ENCODE measurements around the gene DNAH8.

DNAH8 gene

DNA sequence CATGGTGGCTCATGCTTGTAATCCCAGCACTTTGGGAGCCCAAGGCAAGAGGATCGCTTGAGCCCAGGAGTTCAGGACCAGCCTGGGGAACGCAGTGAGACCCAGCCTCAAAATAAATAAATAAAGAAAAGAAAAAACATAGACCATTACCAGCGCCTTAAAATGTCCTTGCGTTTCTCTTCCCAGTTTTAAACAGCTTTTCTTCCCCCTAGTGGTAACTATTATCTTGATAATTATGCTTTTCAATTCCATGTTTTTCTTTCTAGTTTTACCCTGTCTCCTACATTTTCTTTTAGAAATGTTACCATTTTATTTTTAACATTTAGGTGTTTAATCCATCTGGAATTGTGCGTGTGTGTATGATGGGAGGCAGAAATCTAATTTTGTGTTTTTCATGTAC, 24.4 kb downstream of the DNAH8 start:
- Histone ChIP-seq H3K4me1 (no peaks in the 10 kb centered on the region), H3K36me3 (no peaks in the 10 kb centered on the region), H3K9me3 (no peaks in the 10 kb centered on the region), H3K27ac (no peak overlapping the region), H3K4me3 (no peak overlapping the region), H4K20me1 (no peaks in the 10 kb centered on the region), H3K9ac (no peak overlapping the region), H3K4me2 (no peak overlapping the region), H3K27me3 (no peaks in the 10 kb centered on the region)
- no peak for TF ChIP-seq Cebpa-rat (IDR thresholded peaks at IDR 0.05)

DNA sequence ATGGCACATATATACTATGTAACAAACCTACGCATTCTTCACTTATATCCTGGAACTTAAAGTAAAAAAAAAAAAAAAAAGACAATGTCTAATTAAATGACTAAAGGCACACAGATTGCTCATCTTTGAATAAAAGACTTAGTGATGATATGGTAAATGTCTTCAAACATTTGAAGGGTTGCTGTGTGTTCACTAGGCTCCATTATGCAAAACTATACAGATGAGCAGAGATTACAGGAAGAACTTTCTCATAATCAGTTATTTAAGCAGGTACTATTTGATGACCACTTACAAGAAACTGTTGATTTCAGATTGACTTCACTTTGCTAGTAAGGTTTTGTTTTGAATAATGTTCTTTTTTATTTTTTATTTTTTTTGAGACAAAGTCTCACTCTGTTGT, 34.4 kb downstream of the DNAH8 start:
- no peaks in the 10 kb centered on the region for H3K36me3 ChIP-seq
- H3K4me3 ChIP-seq, result no peak overlapping the region
- no peaks in the 10 kb centered on the region for H3K4me1 ChIP-seq
- H4K20me1 ChIP-seq, result no peaks in the 10 kb centered on the region
- no peak for TF ChIP-seq Cebpa-rat (IDR thresholded peaks at IDR 0.05)
- no peak overlapping the region for H3K4me2 ChIP-seq
- no peak overlapping the region for H3K27ac ChIP-seq
- no peaks in the 10 kb centered on the region for H3K9me3 ChIP-seq
- no peaks in the 10 kb centered on the region for H3K27me3 ChIP-seq
- no peak overlapping the region for H3K9ac ChIP-seq

DNA sequence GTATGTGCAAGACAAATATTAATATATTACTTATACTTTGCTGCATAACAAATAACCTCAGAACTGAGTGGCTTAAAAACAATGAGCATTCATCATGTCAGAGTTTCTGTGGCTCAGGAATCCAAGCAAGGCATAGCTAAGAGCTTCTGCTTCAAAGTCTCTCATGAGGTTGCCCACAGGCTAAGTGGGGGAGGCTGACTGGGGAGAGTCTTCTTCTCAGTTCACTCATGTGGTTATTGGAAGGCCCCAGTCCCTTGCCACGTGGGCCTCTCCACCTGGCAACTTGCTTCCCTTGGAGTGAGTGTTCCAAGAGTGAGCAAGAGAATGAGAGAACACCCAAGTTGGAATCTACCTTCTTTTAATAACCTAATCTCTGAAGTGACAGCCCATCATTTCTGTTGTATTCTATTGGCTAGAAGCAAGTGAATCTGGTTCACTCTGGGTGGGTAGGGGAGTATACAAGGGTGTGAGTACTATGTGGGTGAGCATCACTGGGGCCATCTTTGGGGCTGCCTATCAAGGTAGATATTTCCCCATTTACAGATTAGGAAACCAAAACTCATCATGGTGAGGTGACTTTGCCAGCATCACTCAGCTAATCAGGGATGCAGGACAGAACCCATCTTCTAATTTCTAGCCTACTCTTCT, 36.0 kb downstream of the DNAH8 start:
- no peaks in the 10 kb centered on the region for H3K9me3 ChIP-seq
- H3K4me3 ChIP-seq, result no peak overlapping the region
- no peaks in the 10 kb centered on the region for H3K4me1 ChIP-seq
- no peak for TF ChIP-seq Cebpa-rat (IDR thresholded peaks at IDR 0.05)
- no peaks in the 10 kb centered on the region for H3K36me3 ChIP-seq
- H3K27me3 ChIP-seq, result no peaks in the 10 kb centered on the region
- H4K20me1 ChIP-seq, result no peaks in the 10 kb centered on the region
- H3K9ac ChIP-seq, result no peak overlapping the region
- no peak overlapping the region for H3K27ac ChIP-seq
- no peak overlapping the region for H3K4me2 ChIP-seq

DNA sequence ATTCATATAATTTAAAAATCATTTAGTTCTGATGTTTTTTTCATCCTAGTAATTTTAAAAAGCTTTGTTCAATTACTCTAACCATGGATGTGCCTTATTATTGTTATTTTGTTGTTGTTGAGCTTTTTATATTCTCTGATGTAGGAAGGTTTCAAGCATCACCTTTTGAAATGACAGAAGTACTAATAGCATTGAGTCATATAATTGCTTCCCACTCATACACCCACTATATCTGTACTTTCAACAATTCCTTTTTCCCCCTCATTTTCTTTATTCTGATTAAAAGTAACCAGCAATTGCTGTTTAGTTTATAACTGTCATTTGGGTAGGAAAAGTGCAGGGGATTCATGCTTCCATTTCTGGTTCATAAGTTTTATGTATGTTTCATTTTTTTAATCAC, 38.6 kb downstream of the DNAH8 start:
- H3K4me1 ChIP-seq, result no peaks in the 10 kb centered on the region
- H3K9ac ChIP-seq, result no peak overlapping the region
- no peak overlapping the region for H3K27ac ChIP-seq
- TF ChIP-seq Cebpa-rat (IDR thresholded peaks at IDR 0.05), result no peak
- no peaks in the 10 kb centered on the region for H4K20me1 ChIP-seq
- H3K36me3 ChIP-seq, result no peaks in the 10 kb centered on the region
- no peak overlapping the region for H3K4me3 ChIP-seq
- no peaks in the 10 kb centered on the region for H3K27me3 ChIP-seq
- no peak overlapping the region for H3K4me2 ChIP-seq
- no peaks in the 10 kb centered on the region; the same call in 1 of the 2 replicates for H3K9me3 ChIP-seq

DNA sequence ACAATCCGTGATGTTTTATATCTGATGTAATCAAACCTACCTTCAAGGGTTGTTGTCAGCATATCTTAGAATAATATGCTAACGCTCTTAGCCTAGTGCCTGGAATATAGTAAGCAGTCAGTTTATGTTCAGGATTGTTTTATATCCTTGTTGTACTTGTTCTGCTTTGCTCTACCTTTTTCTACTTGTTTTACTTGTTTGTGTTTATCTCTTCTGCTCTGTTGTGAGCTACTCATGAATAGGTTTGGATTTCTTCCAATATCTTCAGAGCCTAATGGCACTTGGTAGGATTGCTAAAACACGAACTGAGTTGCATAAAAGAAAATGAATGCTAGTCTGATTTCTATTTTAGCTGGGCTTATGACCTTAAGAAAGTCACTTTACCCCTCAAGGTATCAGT, 40.1 kb downstream of the DNAH8 start:
- H3K9ac ChIP-seq, result no peak overlapping the region
- H3K36me3 ChIP-seq, result no peaks in the 10 kb centered on the region
- H3K4me1 ChIP-seq, result no peaks in the 10 kb centered on the region
- H3K4me2 ChIP-seq, result no peak overlapping the region
- H3K27me3 ChIP-seq, result no peaks in the 10 kb centered on the region
- H3K27ac ChIP-seq, result no peak overlapping the region
- H3K4me3 ChIP-seq, result no peak overlapping the region
- H3K9me3 ChIP-seq, result peaks cover 2% of the 10 kb centered on the region; the same call in 1 of the 2 replicates
- no peaks in the 10 kb centered on the region for H4K20me1 ChIP-seq
- no peak for TF ChIP-seq Cebpa-rat (IDR thresholded peaks at IDR 0.05)

DNA sequence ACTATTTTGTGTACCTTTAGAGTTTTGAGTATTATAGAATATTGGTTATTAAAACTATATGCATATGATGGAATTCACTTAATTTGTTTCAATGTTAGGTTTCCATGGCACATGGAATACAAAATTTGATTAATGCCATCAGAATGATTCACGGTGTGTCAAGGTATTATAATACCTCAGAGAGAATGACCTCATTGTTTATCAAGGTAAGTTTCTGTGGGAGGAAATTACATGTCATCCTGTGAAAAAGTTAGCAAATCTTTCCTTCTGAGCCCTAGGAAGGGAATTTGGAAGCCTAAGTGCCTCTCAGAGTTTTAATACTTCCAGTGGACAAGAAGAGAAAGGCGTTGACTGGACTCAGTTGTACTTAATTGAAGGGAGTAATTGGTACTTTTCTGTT, 40.8 kb downstream of the DNAH8 start:
- Histone ChIP-seq H3K27ac (no peak overlapping the region), H3K36me3 (no peaks in the 10 kb centered on the region), H3K4me2 (no peak overlapping the region), H3K9ac (no peak overlapping the region), H3K9me3 (peaks cover 7% of the 10 kb centered on the region; the same call in 1 of the 2 replicates), H4K20me1 (no peaks in the 10 kb centered on the region), H3K4me3 (no peak overlapping the region), H3K4me1 (no peaks in the 10 kb centered on the region), H3K27me3 (no peaks in the 10 kb centered on the region)
- no peak for TF ChIP-seq Cebpa-rat (IDR thresholded peaks at IDR 0.05)

DNA sequence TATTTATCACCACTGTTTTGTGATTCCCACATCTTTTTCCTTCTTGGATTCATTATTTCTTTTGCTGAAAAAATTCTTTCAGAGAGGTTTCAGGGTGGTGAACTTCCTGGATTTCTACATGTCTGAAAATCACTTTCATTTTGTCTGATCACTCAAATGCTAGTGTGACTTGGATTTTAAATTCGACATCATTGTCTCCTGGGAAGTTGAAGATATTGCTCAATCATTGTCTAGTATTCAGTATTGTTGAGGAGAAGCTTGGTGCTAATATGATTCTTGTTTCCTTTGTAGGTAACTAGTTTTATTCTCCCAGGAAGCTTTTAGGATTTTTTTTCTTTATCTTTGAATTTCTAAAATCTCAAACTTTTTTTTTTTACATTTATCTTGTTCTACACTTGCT, 45.0 kb downstream of the DNAH8 start:
- H4K20me1 ChIP-seq, result no peaks in the 10 kb centered on the region
- H3K9ac ChIP-seq, result no peak overlapping the region
- H3K36me3 ChIP-seq, result no peaks in the 10 kb centered on the region
- peaks cover 7% of the 10 kb centered on the region; the same call in 1 of the 2 replicates for H3K9me3 ChIP-seq
- H3K4me3 ChIP-seq, result no peak overlapping the region
- H3K27ac ChIP-seq, result no peak overlapping the region
- H3K4me2 ChIP-seq, result no peak overlapping the region
- no peak; the same call in 1 of the 2 replicates for TF ChIP-seq Cebpa-rat (IDR thresholded peaks at IDR 0.05)
- no peaks in the 10 kb centered on the region for H3K27me3 ChIP-seq
- no peaks in the 10 kb centered on the region for H3K4me1 ChIP-seq

DNA sequence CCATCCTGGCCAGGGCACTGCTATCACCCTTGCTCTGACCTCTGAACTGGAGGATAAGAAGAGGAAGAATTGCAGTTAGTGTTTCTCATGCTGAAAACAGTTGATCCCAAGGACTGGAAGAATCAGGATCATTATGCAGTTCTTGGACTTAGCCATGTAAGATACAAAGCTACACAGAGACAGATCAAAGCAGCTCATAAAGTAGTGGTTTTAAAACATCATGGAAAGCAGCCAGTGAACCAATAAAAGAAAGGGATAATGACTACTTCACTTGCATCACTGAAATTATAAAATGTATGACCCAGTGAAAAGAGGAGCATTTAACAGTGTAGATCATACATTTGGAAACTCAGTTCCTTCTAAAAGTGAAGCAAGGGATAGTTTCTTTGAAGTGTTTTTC, 47.7 kb downstream of the DNAH8 start:
- Histone ChIP-seq H4K20me1 (no peaks in the 10 kb centered on the region), H3K27ac (no peak overlapping the region), H3K27me3 (no peaks in the 10 kb centered on the region), H3K4me1 (no peaks in the 10 kb centered on the region), H3K36me3 (no peaks in the 10 kb centered on the region), H3K4me2 (no peak overlapping the region), H3K9ac (no peak overlapping the region), H3K4me3 (no peak overlapping the region), H3K9me3 (peaks cover 7% of the 10 kb centered on the region; the same call in 1 of the 2 replicates)
- TF ChIP-seq Cebpa-rat (IDR thresholded peaks at IDR 0.05), result no peak

DNA sequence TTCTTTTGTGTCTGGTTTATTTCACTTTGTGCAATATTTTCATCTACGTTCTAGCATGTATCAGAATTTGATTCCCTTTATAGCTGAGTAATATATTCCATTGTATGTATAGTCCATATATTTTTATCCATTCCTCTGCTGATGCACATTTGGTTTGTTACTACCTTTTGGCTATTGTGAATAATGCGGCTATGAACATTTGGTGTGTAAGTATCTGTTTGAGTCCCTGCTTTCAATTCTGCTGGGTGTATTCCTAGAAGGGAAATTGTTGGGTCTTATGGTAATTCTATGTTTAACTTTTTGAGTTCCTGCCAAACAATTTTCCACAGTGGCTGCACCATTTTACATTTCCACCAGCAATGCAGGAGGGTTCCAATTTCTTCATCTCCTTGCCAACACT, 52.4 kb downstream of the DNAH8 start:
- H3K27ac ChIP-seq, result no peak overlapping the region
- no peak overlapping the region for H3K4me3 ChIP-seq
- H3K9ac ChIP-seq, result no peak overlapping the region
- no peaks in the 10 kb centered on the region for H3K4me1 ChIP-seq
- no peaks in the 10 kb centered on the region for H3K27me3 ChIP-seq
- peaks cover 4% of the 10 kb centered on the region; the same call in 1 of the 2 replicates for H3K9me3 ChIP-seq
- TF ChIP-seq Cebpa-rat (IDR thresholded peaks at IDR 0.05), result no peak
- no peaks in the 10 kb centered on the region for H3K36me3 ChIP-seq
- no peaks in the 10 kb centered on the region for H4K20me1 ChIP-seq
- H3K4me2 ChIP-seq, result no peak overlapping the region

DNA sequence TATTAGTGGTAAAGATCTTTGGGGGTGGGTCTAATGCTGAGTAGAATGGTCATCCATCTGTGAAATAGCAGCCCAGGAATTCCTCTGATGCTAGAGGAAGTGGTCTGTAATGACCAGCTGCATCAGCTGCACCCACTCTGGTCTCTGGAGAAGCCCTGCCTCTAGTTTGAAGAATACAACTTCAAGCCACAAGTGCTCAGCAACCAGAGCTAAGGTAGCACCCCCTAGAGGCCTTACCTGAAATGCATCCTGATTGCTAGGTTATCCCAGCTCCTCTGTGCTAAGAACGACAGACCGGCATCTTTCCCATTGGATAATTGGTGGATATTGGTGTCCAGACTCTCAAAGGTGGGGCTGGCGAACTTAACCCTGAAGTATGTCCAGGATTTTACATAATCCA, 58.2 kb downstream of the DNAH8 start:
- H3K4me3 ChIP-seq, result no peak overlapping the region
- H3K36me3 ChIP-seq, result no peaks in the 10 kb centered on the region
- no peak overlapping the region for H3K4me2 ChIP-seq
- H3K4me1 ChIP-seq, result no peaks in the 10 kb centered on the region
- no peaks in the 10 kb centered on the region for H4K20me1 ChIP-seq
- TF ChIP-seq Cebpa-rat (IDR thresholded peaks at IDR 0.05), result no peak
- H3K9ac ChIP-seq, result no peak overlapping the region
- no peak overlapping the region for H3K27ac ChIP-seq
- H3K27me3 ChIP-seq, result no peaks in the 10 kb centered on the region
- peaks cover 1% of the 10 kb centered on the region; the same call in 1 of the 2 replicates for H3K9me3 ChIP-seq

Measured in BLaER1 (cell line).